ENCODE results near the gene ZMYND10.

The ZMYND10 gene

DNA sequence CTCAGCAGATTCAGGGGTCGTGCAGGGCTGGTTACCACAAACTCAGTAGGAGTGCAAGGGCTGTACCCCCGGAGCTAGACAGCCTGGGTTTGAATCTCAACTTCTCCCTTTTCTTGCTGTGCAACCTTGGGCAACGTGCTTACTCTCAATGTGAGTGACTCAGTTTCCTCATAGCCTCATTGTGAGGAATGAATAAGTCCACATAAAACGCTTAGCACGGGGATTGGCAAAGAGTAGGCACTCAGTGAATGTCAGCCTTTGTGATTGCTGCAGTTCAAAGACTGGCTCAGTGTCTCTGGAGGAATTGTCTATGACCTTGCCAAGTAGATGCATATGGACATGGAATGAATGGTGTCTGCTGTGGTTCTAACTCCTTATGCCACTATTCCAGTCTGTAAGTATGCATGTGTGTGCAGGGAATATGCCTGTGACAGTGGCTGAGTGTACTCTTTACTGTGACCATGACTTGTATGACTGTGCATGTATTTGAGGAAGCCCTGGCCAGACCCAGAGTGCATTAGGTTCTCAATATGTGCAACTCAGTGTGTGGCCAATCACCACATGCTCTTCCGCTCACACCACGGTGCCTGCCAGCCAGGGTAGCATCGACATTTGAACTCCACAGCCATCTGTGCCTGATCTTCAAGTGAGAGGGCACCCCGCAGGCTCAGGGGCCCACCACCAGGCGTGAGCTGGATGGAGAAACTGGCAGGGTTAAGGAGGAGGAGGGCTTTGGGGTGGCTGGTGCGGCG is 45.4 kb downstream of the ZMYND10 start:
- Mint-ChIP-seq H3K9me3 (no peaks in the 10 kb centered on the region), H3K4me3 (peak overlapping the region; percentile 99), H3K27me3 (no peaks in the 10 kb centered on the region), H3K27ac (peak overlapping the region; percentile 91), H3K4me1 (ENCODE audit: low read depth) (peaks cover 29% of the 10 kb centered on the region), H3K36me3 (ENCODE audit: low read depth) (no peaks in the 10 kb centered on the region)

DNA sequence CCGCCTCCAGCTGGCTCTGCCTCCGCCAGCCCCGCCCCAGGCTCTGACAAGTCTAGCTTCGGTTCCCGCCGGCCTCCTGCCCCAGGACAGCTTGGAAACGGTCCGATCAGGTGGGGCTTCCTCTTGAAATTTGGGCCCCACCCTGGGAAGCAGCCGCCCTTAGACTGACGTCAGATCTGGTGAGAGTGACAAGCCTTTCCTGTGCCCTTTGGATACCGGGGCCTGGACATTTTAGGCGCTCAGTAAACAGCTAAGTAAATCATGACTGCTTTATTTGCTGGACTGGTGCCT is 45.9 kb downstream of the ZMYND10 start:
- Mint-ChIP-seq H3K36me3 (ENCODE audit: low read depth) (no peaks in the 10 kb centered on the region), H3K27me3 (no peaks in the 10 kb centered on the region), H3K4me3 (peak overlapping the region; percentile 99), H3K4me1 (ENCODE audit: low read depth) (peaks cover 24% of the 10 kb centered on the region), H3K27ac (peak overlapping the region; percentile 91), H3K9me3 (no peaks in the 10 kb centered on the region)

GRCh38 chr3:50298836-50299637 is 46.5 kb downstream of the ZMYND10 start, which contains the start of the genes HYAL3 and NAA80:
Gene HYAL3, minus strand, starts transcription at chr3:50299405. Its CDS starts 3,803 bp downstream, at chr3:50295602.
Gene NAA80, minus strand, starts transcription at chr3:50299405. Its CDS starts 1,942 bp downstream, at chr3:50297463.
- H3K27me3 Mint-ChIP-seq: no peaks in the 10 kb centered on the region
- H3K27ac Mint-ChIP-seq: peak within 1 kb of the TSS; percentile 99
- H3K4me1 Mint-ChIP-seq (ENCODE audit: low read depth): peaks cover 22% of the 10 kb centered on the region
- no peaks in the 10 kb centered on the region for H3K36me3 Mint-ChIP-seq (ENCODE audit: low read depth)
- H3K4me3 Mint-ChIP-seq: peak within 1 kb of the TSS; percentile 99
- H3K9me3 Mint-ChIP-seq: no peaks in the 10 kb centered on the region

DNA sequence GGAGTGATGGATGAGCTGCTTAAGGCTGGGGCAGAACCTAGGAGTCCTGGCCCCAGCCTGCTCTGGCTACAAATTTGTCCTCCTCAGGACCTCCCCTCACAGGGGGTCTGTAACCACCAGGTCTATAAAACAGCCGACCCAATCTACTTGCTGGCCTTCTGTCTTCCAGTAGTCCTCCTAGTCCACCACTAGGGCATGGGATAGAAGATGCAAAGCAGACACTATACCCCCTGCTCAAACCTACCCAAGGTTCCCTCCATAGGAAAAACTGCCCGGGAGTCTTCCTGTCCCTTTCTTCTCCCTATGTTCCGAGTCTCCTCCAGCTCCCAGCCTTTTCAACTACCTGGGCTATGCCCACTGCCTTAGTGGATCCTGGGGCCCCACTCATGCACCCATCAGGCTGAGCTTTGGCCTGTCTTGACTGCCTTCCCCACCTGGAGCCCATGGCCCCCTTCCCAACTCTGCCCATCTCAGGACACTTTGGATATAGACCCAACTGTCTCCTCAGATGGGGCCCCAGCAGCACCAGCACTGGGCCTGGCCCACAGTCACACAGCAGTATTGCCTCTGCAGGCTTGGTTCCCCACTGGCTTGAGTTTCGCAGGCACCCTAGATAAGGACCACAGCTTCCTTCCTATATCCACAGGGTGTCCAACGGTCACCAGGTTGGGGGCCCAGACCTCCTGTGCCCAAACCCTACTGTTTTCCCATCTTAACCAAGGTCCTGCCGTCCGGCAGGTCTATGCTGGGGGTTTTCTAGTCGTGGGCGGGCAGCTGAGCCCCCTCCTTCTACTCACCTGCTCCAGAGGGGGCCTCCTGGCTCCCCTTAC is 47.4 kb downstream of the ZMYND10 start:
- Mint-ChIP-seq H3K4me3 (peak overlapping the region; percentile 99), H3K27ac (peak overlapping the region; percentile 99), H3K9me3 (no peaks in the 10 kb centered on the region), H3K4me1 (ENCODE audit: low read depth) (peaks cover 22% of the 10 kb centered on the region), H3K27me3 (no peaks in the 10 kb centered on the region), H3K36me3 (ENCODE audit: low read depth) (no peaks in the 10 kb centered on the region)

DNA sequence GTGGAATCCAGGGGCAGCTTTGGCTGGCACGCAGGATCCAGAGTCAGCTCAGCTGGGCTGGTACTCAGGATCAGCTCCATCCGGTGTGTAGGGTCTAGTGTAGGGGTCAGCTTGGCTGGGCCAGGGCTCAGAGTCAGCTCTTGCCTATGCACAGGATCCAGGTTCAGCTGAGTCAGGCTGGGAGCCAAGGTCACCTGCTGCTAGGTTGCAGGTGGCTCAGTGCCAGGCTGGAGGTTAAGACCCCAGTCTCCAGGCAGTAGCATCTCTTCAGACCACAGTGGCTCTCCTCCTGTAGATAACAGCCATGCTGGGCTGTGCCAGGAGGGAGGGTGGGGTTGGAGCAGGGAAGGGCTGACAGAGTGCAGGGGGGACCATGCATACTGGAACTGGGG is 48.2 kb downstream of the ZMYND10 start:
- Mint-ChIP-seq H3K9me3 (no peaks in the 10 kb centered on the region), H3K36me3 (ENCODE audit: low read depth) (no peaks in the 10 kb centered on the region), H3K27me3 (no peaks in the 10 kb centered on the region), H3K4me3 (no peak overlapping the region), H3K27ac (no peak overlapping the region), H3K4me1 (ENCODE audit: low read depth) (peaks cover 29% of the 10 kb centered on the region)

- Mint-ChIP-seq H3K9me3 (no peaks in the 10 kb centered on the region), H3K36me3 (ENCODE audit: low read depth) (no peaks in the 10 kb centered on the region), H3K4me1 (ENCODE audit: low read depth) (peaks cover 30% of the 10 kb centered on the region), H3K27me3 (no peaks in the 10 kb centered on the region), H3K4me3 (no peak overlapping the region), H3K27ac (no peak overlapping the region)
These were observed 48.7 kb downstream of the ZMYND10 start for GRCh38 chr3:50296721-50297383.

DNA sequence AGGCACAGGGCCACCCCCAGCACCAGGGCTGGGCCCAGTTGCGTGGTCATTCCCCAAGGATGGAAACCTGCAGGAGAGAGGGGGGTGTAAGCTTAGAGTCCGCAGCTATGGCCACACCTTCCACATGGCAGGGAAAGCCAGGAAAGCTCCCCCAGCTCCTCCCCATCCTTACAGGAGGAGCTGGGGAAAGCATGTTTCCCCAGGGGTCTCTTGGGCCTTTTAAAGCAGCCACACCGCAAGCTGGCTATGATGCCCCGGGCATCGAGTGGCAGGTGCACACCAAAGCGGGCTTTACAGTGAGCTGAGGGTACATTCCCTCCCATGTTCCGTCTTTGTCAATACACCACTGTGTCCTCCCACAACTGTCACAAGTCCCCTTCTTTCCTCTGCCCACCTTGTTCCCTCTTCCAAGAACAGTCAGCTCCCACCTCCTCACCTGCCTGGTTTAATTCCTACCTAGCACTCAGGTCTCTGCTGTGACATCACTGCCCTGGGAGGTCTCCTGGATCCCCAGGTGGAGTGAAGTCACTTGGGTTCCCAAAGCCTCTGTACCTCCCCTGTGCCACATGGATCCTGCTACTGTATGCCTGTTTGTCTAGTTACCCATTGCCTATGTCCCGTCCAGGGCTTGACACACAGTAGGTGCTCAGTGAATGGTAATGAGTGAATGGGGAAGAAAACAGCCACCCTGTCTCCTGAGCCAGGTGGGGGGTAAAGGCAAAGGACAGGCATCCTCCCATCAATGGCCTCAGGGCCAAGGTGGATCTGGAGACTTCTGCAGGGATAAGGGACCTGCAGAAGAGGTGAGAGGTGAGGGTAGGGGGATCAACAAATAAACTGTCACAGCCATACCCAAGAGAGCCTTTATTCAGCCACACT is 49.7 kb downstream of the ZMYND10 start:
- Mint-ChIP-seq H3K4me3 (no peak overlapping the region), H3K9me3 (no peaks in the 10 kb centered on the region), H3K4me1 (ENCODE audit: low read depth) (peaks cover 34% of the 10 kb centered on the region), H3K27ac (no peak overlapping the region), H3K27me3 (no peaks in the 10 kb centered on the region), H3K36me3 (ENCODE audit: low read depth) (peaks cover 5% of the 10 kb centered on the region)

GRCh38 chr3:50294492-50295403 is 50.8 kb downstream of the ZMYND10 start:
- Mint-ChIP-seq H3K27me3 (no peaks in the 10 kb centered on the region), H3K27ac (no peak overlapping the region), H3K9me3 (no peaks in the 10 kb centered on the region)

DNA sequence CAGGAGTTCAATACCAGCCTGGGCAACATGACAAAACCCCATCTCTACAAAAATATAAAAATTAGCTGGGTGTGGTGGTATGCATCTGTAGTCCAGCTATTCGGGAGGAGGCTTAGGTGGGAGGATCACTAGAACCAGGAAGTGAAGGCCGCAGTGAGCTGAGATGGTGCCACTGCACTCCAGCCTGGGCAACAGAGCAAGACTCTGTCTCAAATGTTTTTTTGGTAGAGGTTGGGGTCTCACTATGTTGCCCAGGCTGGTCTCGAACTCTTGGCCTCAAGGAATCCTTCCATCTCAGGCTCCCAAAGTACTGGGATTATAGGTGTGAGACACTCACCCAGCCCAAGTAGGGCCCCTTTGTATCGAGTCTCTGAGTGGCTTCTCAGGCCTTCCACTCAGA is 51.4 kb downstream of the ZMYND10 start:
- Mint-ChIP-seq H3K27ac (no peak overlapping the region), H3K4me3 (no peak overlapping the region), H3K36me3 (ENCODE audit: low read depth) (peaks cover 16% of the 10 kb centered on the region), H3K4me1 (ENCODE audit: low read depth) (peaks cover 25% of the 10 kb centered on the region), H3K27me3 (no peaks in the 10 kb centered on the region), H3K9me3 (no peaks in the 10 kb centered on the region)

More at GRCh38 chr3:50294492-50295403, 50.8 kb downstream of the ZMYND10 start:
- H3K36me3 Mint-ChIP-seq (ENCODE audit: low read depth): peaks cover 9% of the 10 kb centered on the region
- peaks cover 28% of the 10 kb centered on the region for H3K4me1 Mint-ChIP-seq (ENCODE audit: low read depth)
- no peak overlapping the region for H3K4me3 Mint-ChIP-seq

GRCh38 chr3:50293079-50293801 is 52.3 kb downstream of the ZMYND10 start:
- no peaks in the 10 kb centered on the region for H3K9me3 Mint-ChIP-seq
- H3K27ac Mint-ChIP-seq: peak overlapping the region; percentile 94
- H3K36me3 Mint-ChIP-seq (ENCODE audit: low read depth): peaks cover 23% of the 10 kb centered on the region
- H3K4me1 Mint-ChIP-seq (ENCODE audit: low read depth): peaks cover 21% of the 10 kb centered on the region
- no peaks in the 10 kb centered on the region for H3K27me3 Mint-ChIP-seq
- peak overlapping the region; percentile 87 for H3K4me3 Mint-ChIP-seq

GRCh38 chr3:50292159-50293078 is 53.1 kb downstream of the ZMYND10 start, which contains the start of gene IFRD2:
Gene IFRD2, minus strand, starts transcription at chr3:50292429. Its CDS starts 155 bp downstream, at chr3:50292274.
- Mint-ChIP-seq H3K36me3 (ENCODE audit: low read depth) (peaks cover 27% of the 10 kb centered on the region), H3K27me3 (no peaks in the 10 kb centered on the region), H3K4me1 (ENCODE audit: low read depth) (peaks cover 17% of the 10 kb centered on the region), H3K4me3 (peak within 1 kb of the TSS; percentile 87), H3K27ac (peak within 1 kb of the TSS; percentile 94), H3K9me3 (no peaks in the 10 kb centered on the region)
